Activated naive CD8-positive, alpha-beta T cell treated with anti-CD3 and anti-CD28 coated beads, Interleukin-2, amount 50 U/mL, for 24 hours (primary cell): ENCODE results near the gene DPP4.
"Not testable (repeated sequence)": the region's sequence is repeated elsewhere in the genome, so short reads cannot be mapped to it uniquely, and the experiment has no call there.

ENCODE experiments used
- ATAC-seq: fragments of 150-1000 bp; cut with Tn5 transposase; one replicate; pipeline ENCODE4 v1.10.0; 2021
- DNase-seq: peaks from one replicate; pipeline ENCODE4 v3.0.0; 2021
- H3K27ac Mint-ChIP-seq: one replicate; pipeline ENCODE4 v1.8.0; 2021; ENCODE audit warnings: mild to moderate bottlenecking, mixed read lengths
- H3K27me3 Mint-ChIP-seq: one replicate; pipeline ENCODE4 v1.8.0; 2021; ENCODE audit warnings: mixed read lengths
- H3K36me3 Mint-ChIP-seq: one replicate; pipeline ENCODE4 v1.8.0; 2021; ENCODE audit warnings: low read depth, mixed read lengths
- H3K4me1 Mint-ChIP-seq: one replicate; pipeline ENCODE4 v1.8.0; 2021; ENCODE audit warnings: mixed read lengths
- H3K4me3 Mint-ChIP-seq: one replicate; pipeline ENCODE4 v1.8.0; 2021; ENCODE audit warnings: mild to moderate bottlenecking, moderate library complexity, mixed read lengths
- H3K9me3 Mint-ChIP-seq: one replicate; pipeline ENCODE4 v1.8.0; 2021; ENCODE audit warnings: mixed read lengths

The DPP4 gene

DNA sequence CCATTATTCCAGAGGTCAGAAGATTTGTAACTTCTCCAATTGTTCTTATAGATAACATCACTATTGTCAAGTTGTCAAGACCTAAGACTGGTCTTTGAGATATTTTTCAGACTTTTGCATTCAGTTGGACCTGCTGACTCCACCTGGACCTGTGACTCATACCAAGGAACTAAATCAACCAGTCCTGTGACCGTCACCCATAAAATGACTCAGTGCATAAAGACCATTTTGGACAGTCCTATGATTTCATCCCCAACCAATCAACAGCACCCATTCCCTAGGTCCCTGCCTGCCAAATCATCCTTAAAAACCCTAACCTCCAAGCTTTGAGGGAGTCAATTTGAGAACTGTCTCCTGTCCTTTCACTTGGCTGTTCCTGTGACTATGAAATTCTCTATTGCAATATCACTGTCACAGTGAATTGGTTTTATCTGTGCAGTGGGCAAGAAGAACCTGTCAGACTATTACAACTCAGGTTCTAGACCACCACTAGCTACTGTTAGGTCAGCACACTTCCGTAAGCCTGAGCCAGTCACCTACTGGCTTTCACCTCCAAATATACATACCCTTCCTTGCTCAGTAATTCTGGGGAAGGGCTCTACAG is 17.1 kb downstream of the DPP4 start:
- H3K9me3 Mint-ChIP-seq, result peaks cover 5% of the 10 kb centered on the region
- ATAC-seq, result no peak
- H3K27ac Mint-ChIP-seq, result no peak overlapping the region
- peaks cover 68% of the 10 kb centered on the region for H3K4me1 Mint-ChIP-seq
- H3K27me3 Mint-ChIP-seq, result no peaks in the 10 kb centered on the region
- H3K4me3 Mint-ChIP-seq, result no peak overlapping the region
- DNase-seq, result no peak
- H3K36me3 Mint-ChIP-seq, result peaks cover 14% of the 10 kb centered on the region

GRCh38 chr2:162053808-162054155 is 20.2 kb downstream of the DPP4 start:
- H3K9me3 Mint-ChIP-seq, result peaks cover 9% of the 10 kb centered on the region
- no peaks in the 10 kb centered on the region for H3K27me3 Mint-ChIP-seq

DNA sequence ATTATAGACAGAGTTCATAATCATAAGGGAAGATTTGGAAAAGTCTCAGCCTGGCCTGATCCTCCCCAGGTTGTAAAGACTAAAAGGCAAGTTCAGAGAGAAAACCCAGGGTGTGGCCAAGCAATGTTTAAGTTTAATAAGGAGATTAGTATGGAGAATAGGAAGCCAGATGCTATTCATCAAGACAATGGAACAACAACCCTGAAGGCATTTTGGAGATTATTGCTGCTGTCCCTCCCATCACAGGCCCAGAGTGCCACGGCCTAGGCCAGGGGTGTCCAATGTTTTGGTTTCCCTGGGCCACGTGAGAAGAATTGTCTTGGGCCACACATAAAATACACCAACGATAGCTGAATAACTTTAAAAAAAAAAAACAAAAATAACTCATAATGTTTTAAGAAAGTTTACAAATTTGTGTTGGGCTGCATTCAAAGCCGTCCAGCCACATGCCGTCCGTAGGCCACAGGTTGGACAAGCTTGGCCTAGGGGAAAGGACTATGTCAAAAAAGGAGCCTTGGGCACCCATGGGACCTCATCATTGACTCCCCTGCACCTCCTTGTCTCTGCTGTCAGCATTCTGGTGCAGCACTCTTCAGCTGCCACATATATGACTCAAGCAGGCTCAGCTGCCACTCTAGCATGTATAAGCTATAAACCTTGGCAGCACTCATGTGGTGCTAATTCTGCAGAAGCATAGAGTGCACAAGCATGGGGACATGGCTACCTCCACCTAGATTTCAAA is 20.8 kb downstream of the DPP4 start:
- Mint-ChIP-seq H3K4me1 (peaks cover 36% of the 10 kb centered on the region), H3K36me3 (peaks cover 16% of the 10 kb centered on the region), H3K27ac (no peak overlapping the region), H3K27me3 (no peaks in the 10 kb centered on the region), H3K9me3 (peaks cover 9% of the 10 kb centered on the region), H3K4me3 (no peak overlapping the region)
- ATAC-seq (no peak), DNase-seq (no peak)

More at GRCh38 chr2:162053808-162054155, 20.2 kb downstream of the DPP4 start:
- DNase-seq (no peak), ATAC-seq (no peak)
- Mint-ChIP-seq H3K4me1 (peaks cover 42% of the 10 kb centered on the region), H3K36me3 (peaks cover 14% of the 10 kb centered on the region), H3K4me3 (no peak overlapping the region), H3K27ac (no peak overlapping the region)

GRCh38 chr2:162050513-162050961 is 23.5 kb downstream of the DPP4 start:
- DNase-seq (no peak), ATAC-seq (no peak)
- H3K4me3 Mint-ChIP-seq, result no peak overlapping the region
- peaks cover 4% of the 10 kb centered on the region for H3K36me3 Mint-ChIP-seq
- H3K4me1 Mint-ChIP-seq, result peaks cover 9% of the 10 kb centered on the region
- H3K27me3 Mint-ChIP-seq, result no peaks in the 10 kb centered on the region
- H3K27ac Mint-ChIP-seq, result no peak overlapping the region
- H3K9me3 Mint-ChIP-seq, result peaks cover 4% of the 10 kb centered on the region

GRCh38 chr2:162049089-162049488 is 24.9 kb downstream of the DPP4 start:
- H3K9me3 Mint-ChIP-seq, H3K27ac Mint-ChIP-seq, H3K36me3 Mint-ChIP-seq, H3K4me3 Mint-ChIP-seq, H3K4me1 Mint-ChIP-seq, ATAC-seq, DNase-seq, H3K27me3 Mint-ChIP-seq: not testable (repeated sequence)

DNA sequence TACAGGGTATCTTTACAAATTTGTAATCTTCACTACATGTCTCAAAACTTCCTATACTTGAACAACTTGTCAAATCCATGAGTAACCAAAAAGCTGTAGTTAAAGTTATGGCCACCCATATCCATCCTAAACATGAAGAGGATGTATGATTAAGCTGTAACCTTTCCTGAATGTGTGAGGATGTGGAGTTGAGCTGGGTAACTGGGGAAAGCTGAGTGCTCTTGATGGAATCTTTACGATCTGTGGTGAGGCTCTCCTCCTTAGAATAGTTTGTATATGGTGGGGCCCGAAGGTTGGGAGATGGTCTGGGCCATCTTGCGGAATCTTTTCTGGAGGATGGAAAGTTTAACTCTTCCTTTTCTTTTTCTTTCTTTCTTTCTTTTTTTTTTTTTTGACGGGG is 29.4 kb downstream of the DPP4 start:
- ATAC-seq (no peak), DNase-seq (no peak)
- Mint-ChIP-seq H3K27ac (no peak overlapping the region), H3K4me3 (no peak overlapping the region), H3K4me1 (no peaks in the 10 kb centered on the region), H3K9me3 (peaks cover 4% of the 10 kb centered on the region), H3K27me3 (no peaks in the 10 kb centered on the region), H3K36me3 (peaks cover 11% of the 10 kb centered on the region)

GRCh38 chr2:162043132-162043531 is 30.9 kb downstream of the DPP4 start:
- Mint-ChIP-seq H3K4me1 (no peaks in the 10 kb centered on the region), H3K27ac (no peak overlapping the region), H3K4me3 (no peak overlapping the region), H3K27me3 (no peaks in the 10 kb centered on the region), H3K9me3 (no peaks in the 10 kb centered on the region), H3K36me3 (peaks cover 7% of the 10 kb centered on the region)
- ATAC-seq (no peak), DNase-seq (no peak)

DNA sequence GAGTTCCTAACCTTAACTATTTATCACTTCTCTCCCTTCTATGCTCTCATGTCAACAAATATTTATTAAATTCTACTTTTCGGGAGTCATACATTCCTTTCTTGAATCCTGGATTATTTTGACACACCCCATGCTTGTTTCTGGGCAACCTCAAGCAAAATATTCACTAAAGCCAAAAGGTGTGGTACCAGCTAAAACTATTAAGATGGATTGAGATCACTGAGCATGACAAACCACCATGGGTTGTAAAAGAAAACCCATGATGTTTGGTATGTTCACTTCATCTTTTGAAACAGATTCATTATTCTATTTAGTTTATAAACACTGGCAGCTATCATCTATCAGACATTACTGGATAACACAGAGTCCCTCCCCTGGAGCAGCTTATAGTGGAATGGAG is 32.5 kb downstream of the DPP4 start:
- Mint-ChIP-seq H3K27ac (no peak overlapping the region), H3K9me3 (no peaks in the 10 kb centered on the region), H3K4me1 (no peaks in the 10 kb centered on the region), H3K4me3 (no peak overlapping the region), H3K27me3 (no peaks in the 10 kb centered on the region), H3K36me3 (peaks cover 12% of the 10 kb centered on the region)
- DNase-seq (no peak), ATAC-seq (no peak)

GRCh38 chr2:162038725-162039124 is 35.3 kb downstream of the DPP4 start:
- no peak overlapping the region for H3K27ac Mint-ChIP-seq
- no peaks in the 10 kb centered on the region for H3K9me3 Mint-ChIP-seq
- H3K4me1 Mint-ChIP-seq, result no peaks in the 10 kb centered on the region
- no peak overlapping the region for H3K4me3 Mint-ChIP-seq
- ATAC-seq (no peak), DNase-seq (no peak)
- no peaks in the 10 kb centered on the region for H3K27me3 Mint-ChIP-seq
- peaks cover 13% of the 10 kb centered on the region for H3K36me3 Mint-ChIP-seq

- H3K4me3 Mint-ChIP-seq, result no peak overlapping the region
- H3K27ac Mint-ChIP-seq, result no peak overlapping the region
- H3K36me3 Mint-ChIP-seq, result peaks cover 20% of the 10 kb centered on the region
- ATAC-seq, result no peak
- no peaks in the 10 kb centered on the region for H3K9me3 Mint-ChIP-seq
- no peaks in the 10 kb centered on the region for H3K27me3 Mint-ChIP-seq
- no peaks in the 10 kb centered on the region for H3K4me1 Mint-ChIP-seq
- no peak for DNase-seq
Measured at GRCh38 chr2:162037886-162038285, 36.1 kb downstream of the DPP4 start.

GRCh38 chr2:162037028-162037795 is 36.8 kb downstream of the DPP4 start:
- H3K4me3 Mint-ChIP-seq, result no peak overlapping the region
- no peaks in the 10 kb centered on the region for H3K4me1 Mint-ChIP-seq
- ATAC-seq, result no peak
- H3K9me3 Mint-ChIP-seq, result no peaks in the 10 kb centered on the region
- H3K36me3 Mint-ChIP-seq, result peaks cover 19% of the 10 kb centered on the region
- no peak overlapping the region for H3K27ac Mint-ChIP-seq
- H3K27me3 Mint-ChIP-seq, result no peaks in the 10 kb centered on the region
- no peak for DNase-seq

DNA sequence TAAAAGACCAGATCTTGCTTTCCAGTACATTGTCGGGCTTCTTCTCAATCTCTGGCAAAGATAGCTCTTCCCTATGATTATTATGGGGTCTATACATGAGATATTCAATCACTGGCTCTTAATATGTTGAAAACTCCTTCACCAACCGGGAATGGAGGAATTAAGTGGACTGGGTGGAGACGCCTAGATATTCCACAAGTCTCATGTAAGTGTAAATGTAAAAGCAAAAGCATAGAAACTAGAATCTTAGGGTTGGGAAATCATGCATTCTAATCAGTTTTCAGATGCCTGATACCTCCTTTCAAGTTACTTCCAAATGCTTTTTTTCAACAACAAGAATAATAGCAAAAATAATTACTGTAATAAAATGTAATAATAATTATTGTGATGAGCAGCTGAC is 38.0 kb downstream of the DPP4 start:
- H3K4me3 Mint-ChIP-seq, result no peak overlapping the region
- H3K4me1 Mint-ChIP-seq, result no peaks in the 10 kb centered on the region
- peaks cover 21% of the 10 kb centered on the region for H3K36me3 Mint-ChIP-seq
- ATAC-seq, result no peak
- no peak overlapping the region for H3K27ac Mint-ChIP-seq
- no peaks in the 10 kb centered on the region for H3K9me3 Mint-ChIP-seq
- no peak for DNase-seq
- H3K27me3 Mint-ChIP-seq, result no peaks in the 10 kb centered on the region

DNA sequence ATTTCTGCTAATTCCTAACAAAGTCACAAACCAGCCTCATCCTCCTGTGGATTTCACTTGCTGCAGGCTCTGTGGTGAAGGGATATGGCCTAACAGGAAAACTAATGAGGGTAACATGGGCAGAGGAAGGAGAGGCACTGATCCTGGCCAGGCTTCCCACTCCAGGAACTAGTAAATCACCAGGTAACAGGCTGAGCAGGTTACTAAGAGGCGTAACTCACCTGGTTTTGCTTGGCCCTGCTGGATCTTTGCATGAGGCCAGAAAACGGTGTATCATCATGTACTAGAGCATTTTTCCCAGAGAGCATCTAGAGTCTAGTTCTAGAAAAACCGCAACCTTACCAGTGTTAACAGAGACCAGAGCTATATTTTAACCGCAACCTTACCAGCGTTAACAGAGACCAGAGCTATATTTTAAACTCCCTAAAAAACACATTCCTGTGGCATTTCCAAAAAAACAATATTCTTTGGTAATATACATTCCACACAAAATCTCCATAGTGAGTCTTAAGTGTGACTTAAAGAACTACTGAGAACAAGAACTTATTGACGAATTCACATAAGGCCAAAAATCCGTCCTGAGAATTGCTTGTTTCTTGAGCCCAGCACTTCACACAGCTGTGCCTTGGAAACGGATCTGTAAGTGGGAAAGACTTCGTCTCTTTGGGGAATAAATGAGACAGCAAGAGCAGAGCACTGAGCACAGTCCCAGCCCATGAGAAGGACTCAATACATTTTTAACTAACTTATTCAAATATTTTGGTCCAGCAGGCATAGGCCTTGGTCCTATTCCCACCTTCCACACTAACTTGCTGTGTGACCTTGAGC is 43.4 kb downstream of the DPP4 start:
- no peaks in the 10 kb centered on the region for H3K27me3 Mint-ChIP-seq

GRCh38 chr2:162029287-162029901 is 44.6 kb downstream of the DPP4 start:
- H3K27me3 Mint-ChIP-seq, result no peaks in the 10 kb centered on the region
- no peak overlapping the region for H3K27ac Mint-ChIP-seq
- ATAC-seq, result no peak
- H3K4me3 Mint-ChIP-seq, result no peak overlapping the region
- H3K9me3 Mint-ChIP-seq, result no peaks in the 10 kb centered on the region
- peaks cover 21% of the 10 kb centered on the region for H3K4me1 Mint-ChIP-seq
- DNase-seq, result no peak
- H3K36me3 Mint-ChIP-seq, result peaks cover 20% of the 10 kb centered on the region

More for the DNA sequence above, 43.4 kb downstream of the DPP4 start:
- ATAC-seq, result no peak
- Mint-ChIP-seq H3K4me1 (peaks cover 9% of the 10 kb centered on the region), H3K27ac (no peak overlapping the region), H3K4me3 (no peak overlapping the region), H3K9me3 (no peaks in the 10 kb centered on the region), H3K36me3 (peaks cover 20% of the 10 kb centered on the region)
- no peak for DNase-seq
